ENCODE results near the gene KDM2B.

- TF ChIP-seq EP300 (IDR thresholded peaks at IDR 0.05), result no peak
- TF ChIP-seq POLR2A (IDR thresholded peaks at IDR 0.05), result no peak
- TF ChIP-seq CTCF (IDR thresholded peaks at IDR 0.05), result no peak
- TF ChIP-seq POLR2AphosphoS5 (IDR thresholded peaks at IDR 0.05), result no peak
These were observed 1.5 kb downstream of the KDM2B start for GRCh38 chr12:121579190-121579791.
